HG03571 (cell line): Measurements from ENCODE around the gene RPN2.

Source experiments
- ATAC-seq: cut with Tn5 transposase; IDR thresholded peaks from one replicate; pipeline ENCODE4 v1.9.1; 2021; ENCODE audit not compliant: unreplicated experiment

Gene RPN2

GRCh38 chr20:37238935-37239451 lies 59.9 kb downstream of the RPN2 start:
- no peak for ATAC-seq

GRCh38 chr20:37240337-37241067 lies 61.4 kb downstream of the RPN2 start:
- ATAC-seq = no peak

GRCh38 chr20:37242503-37242902 lies 63.4 kb downstream of the RPN2 start:
- no peak for ATAC-seq

- no peak for ATAC-seq
These were observed 64.2 kb downstream of the RPN2 start for GRCh38 chr20:37243076-37243936.

GRCh38 chr20:37243937-37244571 lies 64.9 kb downstream of the RPN2 start:
- no peak for ATAC-seq

GRCh38 chr20:37244572-37244957 lies 65.4 kb downstream of the RPN2 start:
- no peak for ATAC-seq

GRCh38 chr20:37245216-37246150 lies 66.4 kb downstream of the RPN2 start:
- ATAC-seq = no peak

- no peak for ATAC-seq
These were observed 67.6 kb downstream of the RPN2 start for GRCh38 chr20:37246736-37247135.

GRCh38 chr20:37247547-37247946 lies 68.4 kb downstream of the RPN2 start:
- ATAC-seq = no peak

GRCh38 chr20:37249304-37249703 lies 70.2 kb downstream of the RPN2 start:
- no peak for ATAC-seq

GRCh38 chr20:37251825-37252477 lies 72.8 kb downstream of the RPN2 start:
- no peak for ATAC-seq

GRCh38 chr20:37253087-37253486 lies 74.0 kb downstream of the RPN2 start:
- no peak for ATAC-seq

GRCh38 chr20:37254114-37254878 lies 75.2 kb downstream of the RPN2 start:
- ATAC-seq = no peak

- no peak for ATAC-seq
These were observed 77.2 kb downstream of the RPN2 start for GRCh38 chr20:37256286-37256685.

GRCh38 chr20:37257530-37257929 lies 78.4 kb downstream of the RPN2 start:
- no peak for ATAC-seq

- ATAC-seq = no peak
These were observed 78.9 kb downstream of the RPN2 start for GRCh38 chr20:37257988-37258387.

- no peak for ATAC-seq
These were observed 79.9 kb downstream of the RPN2 start for GRCh38 chr20:37259031-37259430.

GRCh38 chr20:37259865-37260264 lies 80.7 kb downstream of the RPN2 start:
- no peak for ATAC-seq

- no peak for ATAC-seq
These were observed 81.8 kb downstream of the RPN2 start for GRCh38 chr20:37260923-37261322.
